22Rv1 (cell line): ENCODE results near the gene IL17RC.

Experiments used
- ZFX ChIP-seq: fragments of 450-650 bp; IDR thresholded peaks from 2 replicates; pipeline ENCODE4 v1.6.1; 2017; ENCODE audit warnings: antibody characterized with exemption, borderline replicate concordance
- TF ChIP-seq, protein P1 (sequence below): fragments of 450-650 bp; IDR thresholded peaks from 2 replicates; pipeline ENCODE4 v1.5.1; 2017; ENCODE audit warnings: mild to moderate bottlenecking

DNA sequence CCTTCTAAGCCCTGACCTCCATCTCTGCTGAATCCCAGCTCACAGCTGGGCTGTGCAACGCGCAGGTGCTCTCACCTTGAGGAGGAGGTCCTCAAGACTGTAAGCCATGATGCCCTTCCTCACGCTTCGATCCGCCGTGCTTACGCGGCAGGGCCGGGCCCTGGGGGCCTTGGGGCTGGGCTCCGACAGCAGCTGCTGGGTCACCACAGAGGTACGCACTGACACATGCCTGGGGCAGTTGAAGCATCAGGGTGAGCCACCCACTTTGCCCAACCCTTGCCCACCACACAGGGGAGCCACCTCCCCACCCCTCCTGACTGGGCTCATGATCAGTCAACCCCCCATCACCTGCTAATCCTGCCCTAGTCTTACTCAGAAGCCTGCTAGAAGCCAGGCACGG lies 39.9 kb upstream of the IL17RC start:
- TF ChIP-seq, protein P1, sequence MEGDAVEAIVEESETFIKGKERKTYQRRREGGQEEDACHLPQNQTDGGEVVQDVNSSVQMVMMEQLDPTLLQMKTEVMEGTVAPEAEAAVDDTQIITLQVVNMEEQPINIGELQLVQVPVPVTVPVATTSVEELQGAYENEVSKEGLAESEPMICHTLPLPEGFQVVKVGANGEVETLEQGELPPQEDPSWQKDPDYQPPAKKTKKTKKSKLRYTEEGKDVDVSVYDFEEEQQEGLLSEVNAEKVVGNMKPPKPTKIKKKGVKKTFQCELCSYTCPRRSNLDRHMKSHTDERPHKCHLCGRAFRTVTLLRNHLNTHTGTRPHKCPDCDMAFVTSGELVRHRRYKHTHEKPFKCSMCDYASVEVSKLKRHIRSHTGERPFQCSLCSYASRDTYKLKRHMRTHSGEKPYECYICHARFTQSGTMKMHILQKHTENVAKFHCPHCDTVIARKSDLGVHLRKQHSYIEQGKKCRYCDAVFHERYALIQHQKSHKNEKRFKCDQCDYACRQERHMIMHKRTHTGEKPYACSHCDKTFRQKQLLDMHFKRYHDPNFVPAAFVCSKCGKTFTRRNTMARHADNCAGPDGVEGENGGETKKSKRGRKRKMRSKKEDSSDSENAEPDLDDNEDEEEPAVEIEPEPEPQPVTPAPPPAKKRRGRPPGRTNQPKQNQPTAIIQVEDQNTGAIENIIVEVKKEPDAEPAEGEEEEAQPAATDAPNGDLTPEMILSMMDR = no peak
- no peak for TF ChIP-seq ZFX
